ENCODE measurements around the gene NEU4. TPM values are rescaled to one million over a fixed set of nuclear protein-coding genes. Genes with fewer than 3 reads are reported as not detected.

Gene NEU4
- polyA plus RNA-seq, 1 donor from 2014 or later: not detected

GRCh38 chr2:241814393-241814642 is 5.3 kb downstream of the NEU4 start:
- Histone ChIP-seq H4K20me1 (ENCODE audit: insufficient read depth) (no peaks in the 10 kb centered on the region), H3K9me2 (ENCODE audit: insufficient read depth, low read length) (no peaks in the 10 kb centered on the region), H3K9me3 (ENCODE audit: low read length) (no peaks in the 10 kb centered on the region), H3K27me3 (ENCODE audit: insufficient read depth, low read depth, low read length) (no peaks in the 10 kb centered on the region), H3K79me2 (replicated peaks; ENCODE audit: insufficient read depth, low read length) (no peaks in the 10 kb centered on the region), H3K9ac (ENCODE audit: low read length) (no peak overlapping the region), H3F3A (ENCODE audit: insufficient read depth, low read length, poor library complexity, severe bottlenecking) (no peaks in the 10 kb centered on the region), H3K27ac (ENCODE audit: low read length) (no peak overlapping the region), H2AFZ (ENCODE audit: low read depth, low read length) (no peak overlapping the region), H3K36me3 (ENCODE audit: insufficient read depth, low read length) (no peaks in the 10 kb centered on the region), H3K4me2 (ENCODE audit: low read length) (no peak overlapping the region), H3K4me3 (ENCODE audit: low read length) (no peak overlapping the region)
- no peak for TF ChIP-seq EZH2 (IDR thresholded peaks at IDR 0.05; ENCODE audit: borderline replicate concordance, insufficient read depth, low read length, poor library complexity, severe bottlenecking)

GRCh38 chr2:241814643-241815476 is 5.9 kb downstream of the NEU4 start:
- no peaks in the 10 kb centered on the region for H3K27me3 ChIP-seq (ENCODE audit: insufficient read depth, low read depth, low read length)
- no peaks in the 10 kb centered on the region for H3K9me2 ChIP-seq (ENCODE audit: insufficient read depth, low read length)
- no peaks in the 10 kb centered on the region for H3F3A ChIP-seq (ENCODE audit: insufficient read depth, low read length, poor library complexity, severe bottlenecking)
- H4K20me1 ChIP-seq (ENCODE audit: insufficient read depth): no peaks in the 10 kb centered on the region
- H3K4me3 ChIP-seq (ENCODE audit: low read length): no peak overlapping the region
- no peak overlapping the region for H3K27ac ChIP-seq (ENCODE audit: low read length)
- TF ChIP-seq, protein P1, sequence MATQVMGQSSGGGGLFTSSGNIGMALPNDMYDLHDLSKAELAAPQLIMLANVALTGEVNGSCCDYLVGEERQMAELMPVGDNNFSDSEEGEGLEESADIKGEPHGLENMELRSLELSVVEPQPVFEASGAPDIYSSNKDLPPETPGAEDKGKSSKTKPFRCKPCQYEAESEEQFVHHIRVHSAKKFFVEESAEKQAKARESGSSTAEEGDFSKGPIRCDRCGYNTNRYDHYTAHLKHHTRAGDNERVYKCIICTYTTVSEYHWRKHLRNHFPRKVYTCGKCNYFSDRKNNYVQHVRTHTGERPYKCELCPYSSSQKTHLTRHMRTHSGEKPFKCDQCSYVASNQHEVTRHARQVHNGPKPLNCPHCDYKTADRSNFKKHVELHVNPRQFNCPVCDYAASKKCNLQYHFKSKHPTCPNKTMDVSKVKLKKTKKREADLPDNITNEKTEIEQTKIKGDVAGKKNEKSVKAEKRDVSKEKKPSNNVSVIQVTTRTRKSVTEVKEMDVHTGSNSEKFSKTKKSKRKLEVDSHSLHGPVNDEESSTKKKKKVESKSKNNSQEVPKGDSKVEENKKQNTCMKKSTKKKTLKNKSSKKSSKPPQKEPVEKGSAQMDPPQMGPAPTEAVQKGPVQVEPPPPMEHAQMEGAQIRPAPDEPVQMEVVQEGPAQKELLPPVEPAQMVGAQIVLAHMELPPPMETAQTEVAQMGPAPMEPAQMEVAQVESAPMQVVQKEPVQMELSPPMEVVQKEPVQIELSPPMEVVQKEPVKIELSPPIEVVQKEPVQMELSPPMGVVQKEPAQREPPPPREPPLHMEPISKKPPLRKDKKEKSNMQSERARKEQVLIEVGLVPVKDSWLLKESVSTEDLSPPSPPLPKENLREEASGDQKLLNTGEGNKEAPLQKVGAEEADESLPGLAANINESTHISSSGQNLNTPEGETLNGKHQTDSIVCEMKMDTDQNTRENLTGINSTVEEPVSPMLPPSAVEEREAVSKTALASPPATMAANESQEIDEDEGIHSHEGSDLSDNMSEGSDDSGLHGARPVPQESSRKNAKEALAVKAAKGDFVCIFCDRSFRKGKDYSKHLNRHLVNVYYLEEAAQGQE (IDR thresholded peaks at IDR 0.05; ENCODE audit: borderline replicate concordance): no peak
- TF ChIP-seq POLR2AphosphoS5 (IDR thresholded peaks at IDR 0.05) (no peak), SMC3 (conservative IDR thresholded peaks at IDR 0.05; ENCODE audit: poor library complexity) (no peak), MXI1 (conservative IDR thresholded peaks at IDR 0.05; ENCODE audit: poor library complexity, severe bottlenecking) (no peak), EZH2 (IDR thresholded peaks at IDR 0.05; ENCODE audit: borderline replicate concordance, insufficient read depth, low read length, poor library complexity, severe bottlenecking) (no peak), EP300 (conservative IDR thresholded peaks at IDR 0.05; ENCODE audit: poor library complexity, severe bottlenecking) (no peak), RAD21 (conservative IDR thresholded peaks at IDR 0.05) (no peak), TAF1 (IDR thresholded peaks at IDR 0.05; ENCODE audit: low read depth) (no peak)
- TF ChIP-seq, protein P2, sequence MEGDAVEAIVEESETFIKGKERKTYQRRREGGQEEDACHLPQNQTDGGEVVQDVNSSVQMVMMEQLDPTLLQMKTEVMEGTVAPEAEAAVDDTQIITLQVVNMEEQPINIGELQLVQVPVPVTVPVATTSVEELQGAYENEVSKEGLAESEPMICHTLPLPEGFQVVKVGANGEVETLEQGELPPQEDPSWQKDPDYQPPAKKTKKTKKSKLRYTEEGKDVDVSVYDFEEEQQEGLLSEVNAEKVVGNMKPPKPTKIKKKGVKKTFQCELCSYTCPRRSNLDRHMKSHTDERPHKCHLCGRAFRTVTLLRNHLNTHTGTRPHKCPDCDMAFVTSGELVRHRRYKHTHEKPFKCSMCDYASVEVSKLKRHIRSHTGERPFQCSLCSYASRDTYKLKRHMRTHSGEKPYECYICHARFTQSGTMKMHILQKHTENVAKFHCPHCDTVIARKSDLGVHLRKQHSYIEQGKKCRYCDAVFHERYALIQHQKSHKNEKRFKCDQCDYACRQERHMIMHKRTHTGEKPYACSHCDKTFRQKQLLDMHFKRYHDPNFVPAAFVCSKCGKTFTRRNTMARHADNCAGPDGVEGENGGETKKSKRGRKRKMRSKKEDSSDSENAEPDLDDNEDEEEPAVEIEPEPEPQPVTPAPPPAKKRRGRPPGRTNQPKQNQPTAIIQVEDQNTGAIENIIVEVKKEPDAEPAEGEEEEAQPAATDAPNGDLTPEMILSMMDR (IDR thresholded peaks at IDR 0.05; ENCODE audit: poor library complexity, severe bottlenecking): no peak
- H3K4me2 ChIP-seq (ENCODE audit: low read length): no peak overlapping the region
- no peak overlapping the region for H3K9ac ChIP-seq (ENCODE audit: low read length)
- no peak overlapping the region for H2AFZ ChIP-seq (ENCODE audit: low read depth, low read length)
- no peaks in the 10 kb centered on the region for H3K79me2 ChIP-seq (replicated peaks; ENCODE audit: insufficient read depth, low read length)
- no peaks in the 10 kb centered on the region for H3K36me3 ChIP-seq (ENCODE audit: insufficient read depth, low read length)
- H3K9me3 ChIP-seq (ENCODE audit: low read length): no peaks in the 10 kb centered on the region

Measured in neural cell (in vitro differentiated cells).